ENCODE measurements around the gene STAB2.

STAB2 gene

DNA sequence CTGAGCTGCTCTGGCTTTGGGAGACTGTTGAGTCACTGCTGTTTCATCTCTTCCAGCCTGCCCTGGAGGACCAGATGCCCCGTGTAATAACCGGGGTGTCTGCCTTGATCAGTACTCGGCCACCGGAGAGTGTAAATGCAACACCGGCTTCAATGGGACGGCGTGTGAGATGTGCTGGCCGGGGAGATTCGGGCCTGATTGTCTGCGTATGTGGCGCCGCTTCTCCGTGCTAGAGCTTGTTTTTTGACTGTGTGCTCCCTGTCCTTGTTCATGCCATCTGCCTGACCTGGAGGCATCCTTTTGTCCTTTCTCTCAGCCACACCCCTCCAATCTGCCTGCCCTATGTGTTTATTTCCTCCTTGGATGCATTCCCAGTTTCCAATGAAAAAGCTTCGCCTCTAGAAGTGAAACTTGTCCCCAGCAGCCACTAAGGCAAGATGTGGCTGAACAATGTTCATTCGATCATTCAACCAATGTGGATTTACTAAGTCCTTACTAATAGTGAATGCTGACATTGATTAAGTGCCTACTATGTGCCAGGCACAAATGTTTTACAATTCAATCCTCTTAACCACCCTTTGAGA is 155.4 kb downstream of the STAB2 start:
- in situ Hi-C loops (cut with MboI; ENCODE audit: low sequenced_read_pairs), result no loop called here

DNA sequence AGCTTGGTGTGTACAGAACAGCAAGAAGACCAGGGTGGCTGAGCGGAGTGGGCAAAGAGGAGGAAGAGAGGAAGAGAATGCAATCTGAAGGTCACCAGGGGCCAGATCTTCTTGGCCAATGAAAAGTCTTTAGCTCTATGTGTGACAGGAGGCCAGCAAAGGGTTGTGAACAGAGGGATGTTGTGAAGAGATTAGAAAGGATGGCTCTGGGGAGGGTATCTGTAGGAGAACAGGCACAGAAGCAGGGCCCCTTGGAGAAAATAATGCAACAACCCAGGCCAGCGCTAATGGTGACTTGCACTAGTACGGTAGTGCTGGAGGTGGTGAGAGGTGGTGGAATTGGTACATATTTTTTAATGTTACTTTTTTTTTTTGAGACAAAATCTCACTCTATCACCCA is 156.7 kb downstream of the STAB2 start:
- in situ Hi-C loops (cut with MboI; ENCODE audit: low sequenced_read_pairs), result no loop called here

GRCh38 chr12:103745962-103746361 is 158.9 kb downstream of the STAB2 start:
- in situ Hi-C loops (cut with MboI; ENCODE audit: low sequenced_read_pairs), result no loop called here

- in situ Hi-C loops (cut with MboI; ENCODE audit: low sequenced_read_pairs), result no loop called here
Observed at GRCh38 chr12:103748002-103748401, 160.9 kb downstream of the STAB2 start.

DNA sequence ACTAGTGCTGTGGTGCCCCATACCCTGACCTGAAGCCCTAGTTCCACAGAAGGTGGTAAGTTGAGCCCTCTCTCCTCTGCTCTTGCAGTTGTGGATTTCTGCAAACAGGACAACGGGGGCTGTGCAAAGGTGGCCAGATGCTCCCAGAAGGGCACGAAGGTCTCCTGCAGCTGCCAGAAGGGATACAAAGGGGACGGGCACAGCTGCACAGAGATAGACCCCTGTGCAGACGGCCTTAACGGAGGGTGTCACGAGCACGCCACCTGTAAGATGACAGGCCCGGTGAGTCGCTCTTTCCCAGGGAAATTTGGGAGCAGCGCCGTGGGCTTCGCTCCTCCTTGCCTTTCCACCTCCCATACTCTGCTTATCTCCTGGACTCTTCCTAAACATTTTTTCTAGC is 161.8 kb downstream of the STAB2 start:
- in situ Hi-C loops (cut with MboI; ENCODE audit: low sequenced_read_pairs), result no loop called here

DNA sequence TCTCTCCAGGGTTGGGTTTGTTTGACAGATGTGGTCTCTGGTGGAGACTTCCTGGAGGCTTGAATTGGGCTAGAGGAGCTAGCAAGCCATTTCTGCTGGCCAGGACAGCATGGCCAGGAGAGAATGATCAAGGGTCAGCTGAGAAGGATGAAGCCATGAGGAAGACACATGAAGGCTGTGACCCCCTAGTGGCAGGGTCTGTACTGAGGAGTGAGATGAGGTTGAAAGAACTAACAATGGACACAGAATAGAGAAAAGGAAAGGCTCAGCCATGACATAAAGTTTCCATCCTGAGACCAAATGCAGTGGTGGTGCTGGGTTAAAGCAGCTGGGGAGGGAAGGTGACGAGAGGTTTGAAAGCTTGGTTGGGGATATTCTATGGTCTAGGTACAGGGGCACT is 164.1 kb downstream of the STAB2 start:
- in situ Hi-C loops (cut with MboI; ENCODE audit: low sequenced_read_pairs), result no loop called here

DNA sequence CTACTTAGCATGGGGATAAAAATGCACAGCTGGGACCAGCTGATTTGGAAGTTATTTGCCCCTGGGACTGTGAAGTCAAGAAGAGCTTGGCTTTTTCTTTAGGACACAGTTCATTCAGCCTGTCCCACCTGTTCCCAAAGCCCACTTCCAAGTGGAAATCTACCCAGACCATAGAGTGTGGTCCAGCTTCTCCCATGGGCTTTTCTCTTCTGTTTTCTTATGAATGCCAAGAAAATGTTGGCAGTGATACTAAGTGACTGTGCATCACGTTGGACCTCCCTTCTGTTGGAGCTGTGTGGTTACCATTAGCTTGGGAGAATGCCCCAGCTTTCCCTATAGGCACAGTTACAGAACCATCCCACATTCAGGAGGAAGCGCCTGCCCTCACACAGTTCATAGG is 164.5 kb downstream of the STAB2 start:
- in situ Hi-C loops (cut with MboI; ENCODE audit: low sequenced_read_pairs), result no loop called here

DNA sequence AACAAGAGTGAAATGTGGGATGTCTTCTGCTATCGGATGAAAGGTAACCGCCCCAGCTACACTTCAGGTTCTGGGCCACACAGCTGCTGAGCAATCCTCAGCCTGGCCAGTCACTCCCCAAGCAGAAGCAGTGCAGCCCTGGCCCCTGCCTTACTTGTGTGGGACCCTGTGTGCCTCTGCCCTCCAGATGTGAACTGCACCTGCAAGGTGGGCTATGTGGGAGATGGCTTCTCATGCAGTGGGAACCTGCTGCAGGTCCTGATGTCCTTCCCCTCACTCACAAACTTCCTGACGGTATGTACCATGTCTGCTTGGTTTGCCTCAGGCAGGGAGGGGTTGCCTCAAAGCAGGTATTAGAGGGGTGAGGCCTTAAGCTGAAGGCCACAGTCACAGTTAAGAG is 168.4 kb downstream of the STAB2 start:
- in situ Hi-C loops (cut with MboI; ENCODE audit: low sequenced_read_pairs), result no loop called here

GRCh38 chr12:103756443-103756842 is 169.4 kb downstream of the STAB2 start:
- in situ Hi-C loops (cut with MboI; ENCODE audit: low sequenced_read_pairs), result no loop called here

GRCh38 chr12:103757248-103757647 is 170.2 kb downstream of the STAB2 start:
- in situ Hi-C loops (cut with MboI; ENCODE audit: low sequenced_read_pairs), result no loop called here

- in situ Hi-C loops (cut with MboI; ENCODE audit: low sequenced_read_pairs), result no loop called here
Observed at GRCh38 chr12:103758310-103759089, 171.4 kb downstream of the STAB2 start.

DNA sequence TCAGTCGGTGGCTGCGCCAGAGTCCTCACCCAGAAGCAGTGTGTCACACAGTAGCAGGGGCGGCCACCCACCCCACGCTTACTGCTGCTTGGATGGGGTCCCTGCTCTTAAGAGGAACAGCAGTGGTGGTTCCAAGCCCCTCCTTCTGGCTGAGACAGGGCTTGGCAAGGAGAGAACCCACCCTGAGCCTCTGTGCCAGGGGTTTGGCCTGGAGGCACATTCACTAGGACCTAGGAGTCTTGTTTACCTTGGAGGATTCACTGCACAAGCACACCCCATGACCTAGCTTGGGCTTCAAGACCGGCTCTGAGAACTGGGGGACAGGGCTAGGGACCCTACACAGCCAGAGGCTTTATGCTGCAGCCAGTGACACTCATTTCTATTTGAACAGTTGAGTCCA is 175.4 kb downstream of the STAB2 start:
- in situ Hi-C loops (cut with MboI; ENCODE audit: low sequenced_read_pairs), result no loop called here

DNA sequence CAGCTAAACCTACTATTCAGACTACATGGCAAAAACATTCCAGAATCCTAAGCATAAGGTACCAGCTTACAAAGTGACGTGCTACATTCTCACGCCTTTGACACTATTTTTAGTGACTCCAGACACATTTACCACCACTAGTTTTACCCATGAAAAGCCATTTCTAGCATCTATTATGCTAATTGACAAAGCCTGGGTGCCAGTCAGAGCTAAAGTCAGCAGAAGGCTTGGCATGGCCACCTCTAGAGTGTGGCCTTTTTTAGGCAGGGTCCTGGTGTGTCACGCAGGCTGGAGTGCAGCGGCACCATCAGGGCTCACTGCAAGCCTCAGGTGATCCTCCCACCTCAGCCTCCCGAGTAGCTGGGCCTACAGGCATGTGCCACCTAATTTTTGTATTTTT is 178.2 kb downstream of the STAB2 start:
- in situ Hi-C loops (cut with MboI; ENCODE audit: low sequenced_read_pairs), result no loop called here

GRCh38 chr12:103766028-103766427 is 179.0 kb downstream of the STAB2 start:
- in situ Hi-C loops (cut with MboI; ENCODE audit: low sequenced_read_pairs), result no loop called here

DNA sequence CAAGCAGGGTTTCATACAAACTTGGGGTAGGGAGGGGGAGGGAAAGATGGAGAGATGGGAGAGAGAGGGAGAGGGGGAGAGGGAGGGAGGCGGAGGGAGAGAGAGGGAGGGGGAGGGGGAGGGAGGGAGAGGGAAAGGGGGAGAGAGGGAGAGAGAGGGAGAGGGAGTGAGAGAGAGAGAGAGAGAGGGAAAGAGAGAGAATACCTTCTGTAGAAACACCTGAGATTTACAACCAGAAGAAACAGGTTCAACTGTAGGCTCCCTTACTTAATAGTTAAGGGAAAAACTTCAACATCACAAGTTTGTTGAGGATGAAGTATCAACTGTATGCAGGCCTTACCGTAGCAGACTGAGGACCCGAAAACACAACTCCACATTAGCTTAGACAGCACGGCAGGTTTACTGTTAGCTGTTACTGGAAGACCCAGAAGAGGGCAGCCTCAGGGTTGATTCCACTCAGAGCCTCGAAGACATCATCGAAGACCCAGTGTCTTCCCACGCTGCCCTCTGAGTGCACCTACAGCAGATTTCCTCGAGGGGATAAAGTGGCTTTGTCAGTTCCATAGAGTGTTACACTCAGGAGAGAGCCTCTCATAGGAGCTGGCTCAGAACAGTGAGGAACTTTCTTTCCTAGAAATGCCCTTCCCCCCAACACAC is 181.5 kb downstream of the STAB2 start:
- in situ Hi-C loops (cut with MboI; ENCODE audit: low sequenced_read_pairs), result no loop called here

DNA sequence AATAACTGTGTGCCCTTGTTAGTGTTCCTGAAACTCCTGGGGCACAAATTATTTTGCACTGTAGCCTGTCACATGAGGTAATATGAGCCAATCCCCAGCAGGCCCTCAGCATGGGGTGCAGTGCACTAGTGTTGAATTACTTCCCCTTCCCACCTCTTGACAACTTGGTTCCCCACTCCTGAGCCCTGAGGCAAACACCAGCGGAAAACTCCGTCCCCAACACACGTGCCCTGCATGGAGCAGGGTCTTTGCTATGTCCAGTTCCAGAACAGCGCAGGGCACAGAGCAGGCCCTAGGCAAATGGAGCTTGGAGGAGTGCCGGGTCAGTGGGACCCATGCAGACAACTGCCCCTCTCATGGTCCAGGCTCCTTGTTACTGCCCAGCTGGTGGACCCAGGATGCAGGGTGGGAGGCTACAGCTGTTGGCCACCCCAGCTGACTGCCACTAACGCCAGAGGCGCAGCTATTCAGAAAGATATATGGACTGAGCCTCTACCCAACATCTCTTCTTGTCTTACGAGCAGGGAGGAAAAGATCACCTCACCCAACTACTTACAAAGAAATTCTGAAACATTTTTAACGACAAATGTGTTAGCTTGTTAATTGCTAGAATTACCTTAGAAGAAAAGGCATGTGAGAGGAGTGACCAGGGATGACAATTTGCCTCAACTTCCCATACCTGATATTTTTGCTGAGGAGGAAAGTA is 182.3 kb downstream of the STAB2 start:
- in situ Hi-C loops (cut with MboI; ENCODE audit: low sequenced_read_pairs), result no loop called here

- in situ Hi-C loops (cut with MboI; ENCODE audit: low sequenced_read_pairs), result no loop called here
Observed at GRCh38 chr12:103771466-103771865, 184.4 kb downstream of the STAB2 start.

DNA sequence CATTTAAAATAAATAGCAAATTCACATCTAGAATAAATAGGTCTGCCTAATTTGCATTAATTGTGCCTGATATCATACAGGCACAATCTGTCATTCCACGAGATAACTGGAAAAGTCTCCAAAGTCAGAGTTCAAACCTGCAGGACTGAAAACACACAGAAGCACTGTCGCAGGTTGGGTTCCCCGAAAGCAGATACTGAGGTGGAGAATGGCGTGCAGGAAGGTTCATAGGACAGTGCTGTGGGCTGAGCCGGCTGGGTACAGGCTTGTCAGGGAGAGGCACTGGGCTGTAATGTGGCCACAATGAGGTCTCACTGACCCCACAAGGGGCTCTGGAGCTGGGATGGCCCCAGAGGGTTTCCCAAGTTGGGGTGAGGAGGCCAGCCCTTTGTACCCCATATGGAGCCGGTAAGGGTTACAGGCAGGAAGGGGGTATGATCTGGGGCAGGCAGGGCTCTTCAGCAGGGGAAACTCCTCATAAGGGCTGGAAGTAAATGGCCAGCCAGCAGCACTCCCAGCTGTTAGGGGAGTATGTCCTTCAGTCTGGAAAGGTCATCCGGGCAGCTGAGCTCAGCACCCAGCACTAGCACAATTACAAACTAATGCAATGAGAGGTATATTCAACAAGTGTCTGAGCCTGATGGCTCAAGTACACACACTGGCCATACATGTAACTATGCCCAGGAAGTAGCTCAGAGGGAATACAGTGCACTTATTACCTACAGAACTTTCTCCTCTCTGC is 185.5 kb downstream of the STAB2 start:
- in situ Hi-C loops (cut with MboI; ENCODE audit: low sequenced_read_pairs), result no loop called here

- in situ Hi-C loops (cut with MboI; ENCODE audit: low sequenced_read_pairs), result no loop called here
Observed at GRCh38 chr12:103773109-103773910, 186.2 kb downstream of the STAB2 start.

DNA sequence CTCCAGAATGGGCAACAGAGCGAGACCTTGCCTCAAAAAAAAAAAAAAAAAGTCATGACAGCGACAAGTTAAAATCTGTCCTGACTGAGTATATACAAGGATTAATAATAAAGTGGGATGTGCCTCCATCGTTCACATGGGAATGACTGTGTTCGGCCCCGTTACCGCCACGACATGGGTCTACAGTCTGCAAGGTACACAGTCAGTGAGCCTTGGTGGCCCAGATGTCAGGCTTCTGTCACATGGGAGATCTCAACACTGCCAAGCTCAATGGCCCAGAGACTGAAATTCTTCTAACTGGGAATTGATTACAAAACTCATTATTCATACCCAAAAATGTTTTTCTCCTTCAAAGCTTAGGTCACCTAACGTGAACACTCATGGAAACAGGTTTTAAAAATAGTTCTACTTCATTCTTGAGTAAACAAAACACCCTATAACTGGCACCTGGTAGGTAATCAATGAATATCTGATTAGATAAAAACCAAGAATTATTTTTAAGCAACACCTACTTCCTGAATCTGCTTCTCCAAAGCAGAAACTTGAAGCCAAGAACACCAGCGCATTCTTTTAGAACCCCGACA is 188.0 kb downstream of the STAB2 start:
- in situ Hi-C loops (cut with MboI; ENCODE audit: low sequenced_read_pairs), result no loop called here
